Endothelial cell of umbilical vein (primary cell): ENCODE measurements around the gene CGB2. TPM values are rescaled to one million over a fixed set of nuclear protein-coding genes. Genes with fewer than 3 reads are reported as not detected.
"Not testable (repeated sequence)": the region's sequence is repeated elsewhere in the genome, so short reads cannot be mapped to it uniquely, and the experiment has no call there.

ENCODE experiments used
- BruUV-seq: library from RNA; stranded (reverse); fragments of 400-500 nt; replicated peaks from 2 replicates; lab custom pipeline; 2021; lab: Mats Ljungman, UMichigan
- CTCF ChIA-PET: fragments of 300-600, 350-600 bp; sonication (Branson Sonifier 250); formaldehyde crosslinking; loops from one replicate; lab custom pipeline; 2021; ENCODE audit warnings: antibody characterized with exemption, inconsistent platforms; lab: Charles Lee
- POLR2A ChIA-PET: fragments of 300-600, 350-600 bp; sonication (Branson Sonifier 250); formaldehyde crosslinking; loops from one replicate; lab custom pipeline; 2021; ENCODE audit warnings: antibody characterized with exemption, inconsistent platforms; lab: Charles Lee
- DNase-seq: peaks from one replicate; pipeline ENCODE4 v3.0.0-alpha.2; 2011; ENCODE audit warnings: low read depth, low spot score
- FAIRE-seq: peaks from 2 replicates; lab custom pipeline; 2011; peaks lifted over from hg19 to GRCh38; lab: Jason Lieb, UNC
- H2AFZ ChIP-seq: 2 replicates; pipeline ENCODE4 v1.6.0; 2012; ENCODE audit warnings: low read depth, low read length, control low read depth, inconsistent platforms
- H3K27ac ChIP-seq: 2 replicates; pipeline ENCODE4 v1.5.1; 2011; ENCODE audit warnings: low read depth, mild to moderate bottlenecking, control low read depth, low read length, moderate library complexity; ENCODE audit not compliant: insufficient read depth
- H3K27me3 ChIP-seq, 2 experiments: 2 replicates each; pipeline versions ENCODE4 v1.6.0 to v1.6.1; 2011; ENCODE audit warnings: low read length in 2 of 2, mixed read lengths in 1 of 2; ENCODE audit not compliant: control insufficient read depth in 2 of 2, insufficient read depth in 2 of 2
- H3K36me3 ChIP-seq, 2 experiments: 2 replicates in 1 of 2; 3 replicates in 1 of 2; pipeline ENCODE4 v1.5.1; 2011; ENCODE audit warnings: low read length in 2 of 2, mild to moderate bottlenecking in 1 of 2, moderate library complexity in 1 of 2; ENCODE audit not compliant: control insufficient read depth in 2 of 2, insufficient read depth in 2 of 2; ENCODE audit errors: extremely low read depth in 1 of 2
- H3K4me1 ChIP-seq: 3 replicates; pipeline ENCODE4 v1.5.1; 2011; ENCODE audit warnings: mild to moderate bottlenecking, low read length; ENCODE audit not compliant: control insufficient read depth, insufficient read depth; ENCODE audit errors: extremely low read depth
- H3K4me2 ChIP-seq: 2 replicates; pipeline ENCODE4 v1.6.1; 2011; ENCODE audit warnings: low read length, control low read depth, mixed read lengths; ENCODE audit not compliant: insufficient read depth
- H3K4me3 ChIP-seq, 3 experiments: fragments of 200-600 bp in 1 of 3; sonication (generic), shearing (Covaris generic) in 1 of 3; replicated peaks in 1 of 3; 2 replicates each; pipeline ENCODE4 v1.5.1; 2011 to 2016; ENCODE audit warnings: control low read depth in 3 of 3, low read length in 3 of 3, mild to moderate bottlenecking in 2 of 3, inconsistent platforms in 1 of 3, low read depth in 1 of 3, moderate library complexity in 1 of 3; ENCODE audit not compliant: insufficient read depth in 1 of 3
- H3K79me2 ChIP-seq: 2 replicates; pipeline ENCODE4 v1.6.0; 2012; ENCODE audit warnings: low read length, inconsistent platforms; ENCODE audit not compliant: control insufficient read depth, insufficient read depth
- H3K9ac ChIP-seq: replicated peaks from 2 replicates; pipeline ENCODE3; 2011; ENCODE audit warnings: low read length, control low read depth; ENCODE audit not compliant: insufficient read depth; ENCODE audit errors: extremely low read depth
- H3K9me1 ChIP-seq: replicated peaks from 3 replicates; pipeline ENCODE4 v1.6.0; 2011; ENCODE audit warnings: mild to moderate bottlenecking, low read length; ENCODE audit not compliant: control insufficient read depth, insufficient read depth; ENCODE audit errors: extremely low read depth
- H3K9me3 ChIP-seq: replicated peaks from 2 replicates; pipeline ENCODE4 v1.5.1; 2012; ENCODE audit warnings: low read length, inconsistent platforms; ENCODE audit not compliant: control insufficient read depth, insufficient read depth
- H4K20me1 ChIP-seq: replicated peaks from 2 replicates; pipeline ENCODE3; 2011; ENCODE audit warnings: mild to moderate bottlenecking, low read length; ENCODE audit not compliant: control insufficient read depth, insufficient read depth; ENCODE audit errors: extremely low read depth
- CTCF ChIP-seq, 2 donors: IDR thresholded peaks; 1 replicate in 1 of 2; 2 replicates in 1 of 2; pipeline ENCODE4 v1.5.1; 2011; ENCODE audit warnings: low read length in 2 of 2, mild to moderate bottlenecking in 2 of 2, moderate library complexity in 2 of 2, control low read depth in 1 of 2, inconsistent platforms in 1 of 2, low read depth in 1 of 2; ENCODE audit not compliant: insufficient read depth in 1 of 2; ENCODE audit errors: extremely low read depth in 1 of 2
- EZH2 ChIP-seq: IDR thresholded peaks from 2 replicates; pipeline ENCODE4 v1.6.1; 2012; ENCODE audit warnings: borderline replicate concordance, low read depth, mild to moderate bottlenecking, moderate library complexity, low read length, inconsistent platforms; ENCODE audit not compliant: severe bottlenecking
- FOS ChIP-seq: IDR thresholded peaks from 2 replicates; pipeline ENCODE4 v1.6.1; 2011; ENCODE audit warnings: mild to moderate bottlenecking, low read length, moderate library complexity, borderline replicate concordance; ENCODE audit not compliant: insufficient read depth
- GATA2 ChIP-seq: IDR thresholded peaks from 2 replicates; pipeline ENCODE4 v1.7.0; 2011; ENCODE audit warnings: low read depth, mild to moderate bottlenecking, moderate library complexity, mixed read lengths, low read length; ENCODE audit not compliant: insufficient read length, insufficient read depth
- JUN ChIP-seq: IDR thresholded peaks from 2 replicates; pipeline ENCODE4 v1.6.1; 2011; ENCODE audit warnings: borderline replicate concordance, low read depth; ENCODE audit not compliant: insufficient read length, insufficient read depth
- MAX ChIP-seq: IDR thresholded peaks from 2 replicates; pipeline ENCODE4 v1.6.1; 2011; ENCODE audit not compliant: insufficient read depth, insufficient read length
- MYC ChIP-seq: IDR thresholded peaks from one replicate; pipeline ENCODE4 v1.6.1; 2011; ENCODE audit warnings: mild to moderate bottlenecking, low read depth, low read length
- POLR2A ChIP-seq: IDR thresholded peaks from 2 replicates; pipeline ENCODE4 v1.6.1; 2012; ENCODE audit warnings: low read depth, mild to moderate bottlenecking, control low read depth, low read length
- POLR2AphosphoS5 ChIP-seq: IDR thresholded peaks from 2 replicates; pipeline ENCODE4 v1.6.1; 2012; ENCODE audit warnings: low read depth, mild to moderate bottlenecking, control low read depth, low read length, moderate library complexity; ENCODE audit not compliant: insufficient read depth
- dilution Hi-C: fragments of 300-500 bp; cut with MboI; formaldehyde crosslinking; loops from one replicate; pipeline ENCODE4 v1.15.0; 2019; ENCODE audit warnings: low sequenced_read_pairs; ENCODE audit not compliant: extremely low pct_ligation_motif_present
- intact Hi-C: fragments of 100-400 bp; cut with micrococcal nuclease; formaldehyde crosslinking; loops from one replicate; pipeline ENCODE4 v1.10.0; 2022
- polyA plus RNA-seq, 4 experiments: library from polyadenylated mRNA; depleted of rRNA in 3 of 4; stranded (reverse) in 3 of 4; unstranded in 1 of 4; fragments of >200 nt; gene quantifications; 2 replicates each; pipeline versions ENCODE4 v1.2.1 to v1.2.3, GENCODE V29; 2011 to 2012; ENCODE audit warnings: missing spikeins in 1 of 4
- total RNA-seq: library from RNA; stranded (reverse); gene quantifications from 2 replicates; pipeline ENCODE4 v1.2.3, GENCODE V29; 2021

The CGB2 gene
- total and polyA plus RNA-seq, 2 donors (not counting 3 experiments of a cell fraction or from before 2014, with no cell fraction given), result not detected

GRCh38 chr19:49039736-49040135 is 8.0 kb downstream of the CGB2 start:
- H3K4me1 ChIP-seq, BruUV-seq, DNase-seq, H3K9me1 ChIP-seq, dilution Hi-C loops, H4K20me1 ChIP-seq, H3K27ac ChIP-seq, H3K9me3 ChIP-seq, FAIRE-seq, H3K9ac ChIP-seq, H3K36me3 ChIP-seq, H3K27me3 ChIP-seq, POLR2A ChIA-PET, H3K4me3 ChIP-seq, H3K4me2 ChIP-seq, intact Hi-C loops, H3K79me2 ChIP-seq, H2AFZ ChIP-seq: not testable (repeated sequence)
- CTCF ChIA-PET, result interaction anchor here (0.9 kb wide), 1 partner anchor 42 kb away, joined by 3 read pairs; no protein-coding TSS in a partner anchor

GRCh38 chr19:49042177-49042576 is 10.5 kb downstream of the CGB2 start:
- Histone ChIP-seq H3K4me3 (no peak overlapping the region), H3K9me3 (no peaks in the 10 kb centered on the region), H3K4me2 (no peak overlapping the region), H2AFZ (no peak overlapping the region), H3K27ac (no peak overlapping the region), H3K4me1 (no peaks in the 10 kb centered on the region), H3K79me2 (no peaks in the 10 kb centered on the region), H3K9me1 (no peaks in the 10 kb centered on the region), H4K20me1 (no peaks in the 10 kb centered on the region), H3K27me3 (no peaks in the 10 kb centered on the region), H3K9ac (no peak overlapping the region), H3K36me3 (no peaks in the 10 kb centered on the region)
- intact Hi-C loops (no loop called here), dilution Hi-C loops (no loop called here)
- no peak for TF ChIP-seq JUN
- TF ChIP-seq MYC, result no peak
- no peak for TF ChIP-seq POLR2A
- TF ChIP-seq GATA2, result no peak
- TF ChIP-seq EZH2, result no peak
- no peak for TF ChIP-seq MAX
- no peak for TF ChIP-seq FOS
- TF ChIP-seq CTCF (IDR thresholded peaks at IDR 0.05; ENCODE audit: extremely low read depth in 1 of 2, insufficient read depth in 1 of 2, low read depth in 1 of 2, low read length in 2 of 2), result no peak
- TF ChIP-seq POLR2AphosphoS5, result no peak
- ChIA-PET POLR2A (no interaction called here), CTCF (no interaction called here)
- BruUV-seq, result no TSS peak
- FAIRE-seq, result no peak
- no peak for DNase-seq

- dilution Hi-C loops, BruUV-seq, DNase-seq, H4K20me1 ChIP-seq, H3K36me3 ChIP-seq, H3K4me1 ChIP-seq, H3K27ac ChIP-seq, FAIRE-seq, H3K79me2 ChIP-seq, POLR2A ChIA-PET, CTCF ChIA-PET, H3K9ac ChIP-seq, H3K4me3 ChIP-seq, intact Hi-C loops, H3K9me3 ChIP-seq, H2AFZ ChIP-seq, H3K9me1 ChIP-seq, H3K27me3 ChIP-seq, H3K4me2 ChIP-seq: not testable (repeated sequence)
These were observed 11.0 kb downstream of the CGB2 start for GRCh38 chr19:49042666-49043065.
